Measurements from ENCODE around the gene EIF4G1.
"Not testable (repeated sequence)": the region's sequence is repeated elsewhere in the genome, so short reads cannot be mapped to it uniquely, and the experiment has no call there.

EIF4G1 gene

DNA sequence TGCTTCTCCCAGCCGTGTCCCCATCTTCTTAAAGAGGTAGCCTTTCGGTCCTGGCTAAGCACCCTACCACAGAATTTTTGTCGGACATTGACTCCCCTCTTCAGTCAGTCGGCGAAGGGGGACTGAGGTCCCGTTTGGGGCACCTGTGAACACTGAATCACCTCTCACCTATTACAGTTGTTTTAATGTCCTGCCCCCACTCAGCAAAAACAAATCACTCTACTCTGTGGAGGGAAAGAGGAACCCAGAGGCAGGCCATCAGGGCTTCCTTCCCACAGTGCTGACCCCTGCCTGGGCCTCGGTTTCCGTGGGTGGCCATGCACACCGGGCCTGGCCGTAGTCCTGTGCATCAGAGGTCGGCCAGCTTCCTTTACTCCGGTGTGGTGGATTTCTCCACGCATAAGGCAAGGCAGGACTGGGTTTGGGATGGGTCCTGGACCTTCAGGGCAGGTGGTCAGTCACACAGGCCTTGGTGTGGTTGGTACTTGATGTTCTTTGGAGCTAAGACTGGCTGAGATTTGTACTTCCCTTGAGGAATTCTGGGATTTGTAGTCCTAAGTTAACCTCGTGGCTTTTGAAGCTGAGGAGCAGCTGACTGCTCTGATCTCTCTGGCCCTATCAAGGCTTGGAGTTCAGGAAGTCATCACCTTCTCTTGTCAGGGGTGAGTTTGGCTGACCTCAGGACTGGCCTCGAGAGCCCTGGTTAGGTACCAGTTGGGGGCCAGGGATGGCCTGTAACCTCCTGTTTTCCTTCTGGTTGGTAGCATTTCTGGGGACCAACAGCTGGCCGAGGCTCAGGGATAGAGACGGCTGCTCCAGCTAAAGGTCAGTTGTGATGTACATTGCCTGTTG, 22.4 kb downstream of the EIF4G1 start:
- peak overlapping the region; percentile 19 for H3K27ac ChIP-seq (ENCODE audit: low read length)
- H3K4me3 ChIP-seq (ENCODE audit: low read length) = peak overlapping the region; percentile 79
- peaks cover 30% of the 10 kb centered on the region for H3K36me3 ChIP-seq (ENCODE audit: control insufficient read depth, low read depth, low read length)
- H3K4me1 ChIP-seq (ENCODE audit: control insufficient read depth, low read depth, low read length) = peaks cover 21% of the 10 kb centered on the region
- H3K27me3 ChIP-seq (ENCODE audit: control insufficient read depth, insufficient read depth, low read length) = no peaks in the 10 kb centered on the region
- peak overlapping the region; percentile 72 for H3K9ac ChIP-seq (ENCODE audit: low read length)
- H3K9me3 ChIP-seq (ENCODE audit: control insufficient read depth, low read depth, low read length) = no peaks in the 10 kb centered on the region

DNA sequence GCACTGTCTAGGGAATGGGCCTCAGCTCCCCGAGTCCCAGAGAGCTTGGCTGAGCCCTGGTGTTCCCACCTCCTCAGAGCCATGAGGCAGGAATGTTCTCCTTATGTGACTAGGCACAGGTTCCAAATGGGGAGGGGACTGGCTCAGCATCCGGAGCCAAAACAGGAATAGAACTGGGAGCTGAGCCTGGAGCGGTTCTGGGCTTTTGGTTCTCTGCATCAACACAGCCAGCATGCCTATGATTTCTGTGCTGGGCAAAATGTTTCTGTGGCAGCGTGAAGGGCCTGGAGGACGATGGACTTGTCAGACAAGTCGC, 23.0 kb downstream of the EIF4G1 start, which contains the start of gene FAM131A:
TSS of gene FAM131A (plus strand) at position 202 of the 316 bp plus-strand sequence. CDS start at position 233, 31 bp downstream.
- peaks cover 25% of the 10 kb centered on the region for H3K36me3 ChIP-seq (ENCODE audit: control insufficient read depth, low read depth, low read length)
- H3K27ac ChIP-seq (ENCODE audit: low read length) = no peak within 1 kb of the TSS
- H3K27me3 ChIP-seq (ENCODE audit: control insufficient read depth, insufficient read depth, low read length) = no peaks in the 10 kb centered on the region
- H3K9me3 ChIP-seq (ENCODE audit: control insufficient read depth, low read depth, low read length) = no peaks in the 10 kb centered on the region
- H3K4me3 ChIP-seq (ENCODE audit: low read length) = peak within 1 kb of the TSS; percentile 79
- H3K9ac ChIP-seq (ENCODE audit: low read length) = peak within 1 kb of the TSS; percentile 72
- H3K4me1 ChIP-seq (ENCODE audit: control insufficient read depth, low read depth, low read length) = peaks cover 21% of the 10 kb centered on the region

DNA sequence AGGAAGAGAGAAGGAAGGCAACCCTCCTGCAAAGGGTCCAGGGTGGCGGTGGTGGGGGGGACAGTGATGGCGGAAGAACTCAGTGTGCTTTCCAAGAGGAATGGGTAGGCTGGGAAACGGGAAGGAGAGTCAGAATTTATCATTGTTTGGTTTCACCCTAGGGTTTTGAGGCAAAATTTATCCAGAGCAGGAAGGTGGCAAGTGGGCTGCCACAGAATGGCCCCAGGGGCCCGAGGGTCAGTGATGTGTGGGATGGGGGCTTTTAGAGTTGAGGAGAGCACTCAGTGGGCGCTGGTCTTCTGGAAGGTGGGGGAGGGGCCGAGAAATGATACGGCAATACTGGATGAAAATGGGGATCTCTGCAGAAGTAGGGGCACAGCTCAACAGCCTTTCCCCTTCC, 23.6 kb downstream of the EIF4G1 start:
- H3K27ac ChIP-seq (ENCODE audit: low read length) = no peak overlapping the region
- peak overlapping the region; percentile 52 for H3K9ac ChIP-seq (ENCODE audit: low read length)
- no peaks in the 10 kb centered on the region for H3K9me3 ChIP-seq (ENCODE audit: control insufficient read depth, low read depth, low read length)
- H3K4me3 ChIP-seq (ENCODE audit: low read length) = peak overlapping the region; percentile 45
- peaks cover 21% of the 10 kb centered on the region for H3K4me1 ChIP-seq (ENCODE audit: control insufficient read depth, low read depth, low read length)
- H3K27me3 ChIP-seq (ENCODE audit: control insufficient read depth, insufficient read depth, low read length) = no peaks in the 10 kb centered on the region
- H3K36me3 ChIP-seq (ENCODE audit: control insufficient read depth, low read depth, low read length) = peaks cover 25% of the 10 kb centered on the region

DNA sequence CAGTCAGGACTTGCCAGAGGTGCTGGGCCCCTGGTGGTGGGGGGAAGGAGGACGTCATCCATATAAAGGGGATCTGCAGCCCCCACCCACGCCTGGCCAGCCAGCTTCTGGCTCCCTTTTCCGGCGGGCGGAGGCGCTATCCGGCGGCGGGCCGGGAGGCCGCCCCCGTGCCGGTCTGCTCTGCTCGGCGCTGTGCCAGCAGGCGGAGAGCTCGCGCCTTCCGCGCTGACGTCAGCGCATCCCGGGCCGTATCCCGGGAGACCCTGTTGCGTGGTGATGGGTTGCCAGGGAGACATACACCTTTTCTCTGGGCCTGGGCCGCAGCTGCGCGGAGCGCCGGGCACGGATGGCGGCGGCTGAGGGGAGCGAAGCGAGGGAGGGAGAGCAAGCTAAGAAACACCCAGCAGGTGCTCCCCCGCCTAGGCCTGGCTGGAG, 24.1 kb downstream of the EIF4G1 start:
- Histone ChIP-seq H3K9ac (ENCODE audit: low read length) (peak overlapping the region; percentile 52), H3K4me3 (ENCODE audit: low read length) (peak overlapping the region; percentile 45), H3K4me1 (ENCODE audit: control insufficient read depth, low read depth, low read length) (peaks cover 21% of the 10 kb centered on the region), H3K9me3 (ENCODE audit: control insufficient read depth, low read depth, low read length) (no peaks in the 10 kb centered on the region), H3K27ac (ENCODE audit: low read length) (no peak overlapping the region), H3K36me3 (ENCODE audit: control insufficient read depth, low read depth, low read length) (peaks cover 20% of the 10 kb centered on the region), H3K27me3 (ENCODE audit: control insufficient read depth, insufficient read depth, low read length) (no peaks in the 10 kb centered on the region)

DNA sequence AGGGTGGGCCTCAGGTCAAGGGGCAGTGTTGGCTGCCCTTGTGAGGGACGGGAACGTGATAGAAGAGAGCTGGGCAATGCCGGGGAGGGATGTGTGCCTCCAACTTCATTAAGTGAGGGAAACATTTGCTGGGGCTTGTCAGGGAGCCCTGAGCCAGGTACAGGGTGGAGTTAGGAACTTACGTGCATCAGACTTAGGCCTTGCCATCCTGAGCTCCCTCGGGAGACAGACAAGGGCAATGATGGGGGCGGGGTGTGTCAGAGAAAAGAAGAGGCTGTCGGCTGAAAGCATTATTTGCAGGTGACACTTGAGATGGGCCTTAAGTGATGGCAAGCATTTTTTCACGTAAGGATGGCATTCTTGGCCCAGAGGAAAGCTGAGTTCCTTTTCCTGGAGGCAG, 24.6 kb downstream of the EIF4G1 start:
- H3K9ac ChIP-seq (ENCODE audit: low read length) = no peak overlapping the region
- H3K27ac ChIP-seq (ENCODE audit: low read length) = no peak overlapping the region
- H3K36me3 ChIP-seq (ENCODE audit: control insufficient read depth, low read depth, low read length) = peaks cover 15% of the 10 kb centered on the region
- peak overlapping the region; percentile 45 for H3K4me3 ChIP-seq (ENCODE audit: low read length)
- no peaks in the 10 kb centered on the region for H3K27me3 ChIP-seq (ENCODE audit: control insufficient read depth, insufficient read depth, low read length)
- peaks cover 21% of the 10 kb centered on the region for H3K4me1 ChIP-seq (ENCODE audit: control insufficient read depth, low read depth, low read length)
- no peaks in the 10 kb centered on the region for H3K9me3 ChIP-seq (ENCODE audit: control insufficient read depth, low read depth, low read length)

DNA sequence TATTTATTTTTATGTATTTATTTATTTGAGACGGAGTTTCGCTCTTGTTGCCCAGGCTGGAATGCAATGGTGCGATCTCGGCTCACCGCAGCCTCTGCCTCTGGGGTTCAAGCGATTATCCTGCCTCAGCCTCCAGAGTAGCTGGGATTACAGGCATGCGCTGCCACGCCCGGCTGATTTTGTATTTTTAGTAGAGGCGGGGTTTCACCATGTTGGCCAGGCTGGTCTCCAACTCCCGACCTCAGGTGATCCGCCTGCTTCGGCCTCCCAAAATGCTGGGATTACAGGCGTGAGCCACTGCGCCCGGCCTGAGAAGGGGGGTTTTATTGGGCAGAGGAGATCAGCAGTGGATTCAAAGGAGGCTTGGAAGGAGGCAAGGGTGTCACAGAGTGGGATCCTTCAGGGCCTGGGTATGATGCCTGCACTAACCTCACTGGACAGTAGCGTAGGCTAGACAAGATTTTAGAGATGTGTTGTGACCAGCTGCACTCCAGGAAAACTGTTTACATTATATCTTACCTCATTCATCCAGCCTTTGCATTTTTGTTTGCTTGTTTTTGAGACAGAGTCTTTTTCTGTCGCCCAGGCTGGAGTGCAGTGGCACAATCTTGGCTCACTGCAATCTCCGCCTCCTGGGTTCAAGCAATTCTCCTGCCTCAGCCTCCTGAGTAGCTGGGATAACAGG, 25.2 kb downstream of the EIF4G1 start:
- H3K4me1 ChIP-seq (ENCODE audit: control insufficient read depth, low read depth, low read length) = peaks cover 21% of the 10 kb centered on the region
- H3K9ac ChIP-seq (ENCODE audit: low read length); H3K9me3 ChIP-seq (ENCODE audit: control insufficient read depth, low read depth, low read length); H3K4me3 ChIP-seq (ENCODE audit: low read length); H3K36me3 ChIP-seq (ENCODE audit: control insufficient read depth, low read depth, low read length); H3K27me3 ChIP-seq (ENCODE audit: control insufficient read depth, insufficient read depth, low read length); H3K27ac ChIP-seq (ENCODE audit: low read length): not testable (repeated sequence)

DNA sequence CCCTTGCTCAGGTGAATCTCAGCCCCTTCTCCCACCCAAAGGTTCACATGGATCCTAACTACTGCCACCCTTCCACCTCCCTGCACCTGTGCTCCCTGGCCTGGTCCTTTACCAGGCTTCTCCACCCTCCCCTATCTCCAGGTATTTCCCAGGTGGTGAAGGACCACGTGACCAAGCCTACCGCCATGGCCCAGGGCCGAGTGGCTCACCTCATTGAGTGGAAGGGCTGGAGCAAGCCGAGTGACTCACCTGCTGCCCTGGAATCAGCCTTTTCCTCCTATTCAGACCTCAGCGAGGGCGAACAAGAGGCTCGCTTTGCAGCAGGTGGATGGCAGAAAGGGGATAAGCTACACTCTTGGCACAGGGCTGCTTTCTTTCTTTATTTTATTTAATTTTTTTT, 27.5 kb downstream of the EIF4G1 start:
- Histone ChIP-seq H3K36me3 (ENCODE audit: control insufficient read depth, low read depth, low read length) (peaks cover 7% of the 10 kb centered on the region), H3K9me3 (ENCODE audit: control insufficient read depth, low read depth, low read length) (no peaks in the 10 kb centered on the region), H3K4me3 (ENCODE audit: low read length) (no peak overlapping the region), H3K9ac (ENCODE audit: low read length) (no peak overlapping the region), H3K27me3 (ENCODE audit: control insufficient read depth, insufficient read depth, low read length) (no peaks in the 10 kb centered on the region), H3K4me1 (ENCODE audit: control insufficient read depth, low read depth, low read length) (peaks cover 16% of the 10 kb centered on the region), H3K27ac (ENCODE audit: low read length) (no peak overlapping the region)

DNA sequence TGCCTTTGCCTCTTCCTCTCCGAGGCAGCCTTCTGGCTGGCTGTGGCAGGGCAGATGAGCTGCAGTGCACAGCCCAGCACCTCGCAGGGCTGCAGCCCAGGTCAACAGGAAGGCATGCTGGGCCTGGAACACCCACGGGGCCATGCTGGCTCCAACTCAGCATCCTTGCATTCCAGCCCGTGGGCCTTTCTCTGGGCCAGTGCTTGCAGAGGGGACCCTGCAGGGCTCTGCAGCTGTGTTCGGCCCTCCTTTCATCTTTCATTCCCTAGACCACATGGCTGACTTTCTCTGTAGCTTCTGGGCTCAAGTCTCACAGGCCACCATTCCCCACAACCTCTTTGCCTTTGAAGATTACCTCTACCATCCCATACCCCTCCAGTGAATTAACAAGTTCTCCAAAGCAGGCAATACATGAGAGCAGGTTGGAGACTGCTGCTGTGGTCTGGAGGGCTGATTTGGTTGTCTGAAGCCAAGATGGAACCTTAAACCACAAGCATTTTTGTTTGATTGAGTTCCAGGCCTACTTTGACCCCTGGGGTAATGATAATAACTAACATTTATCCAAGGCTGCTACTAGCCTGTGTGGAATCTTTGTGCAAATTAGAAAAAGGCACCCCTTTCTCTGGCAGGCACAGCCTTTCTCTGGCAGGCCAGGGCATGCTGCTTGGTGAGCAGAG, 28.9 kb downstream of the EIF4G1 start:
- Histone ChIP-seq H3K27me3 (ENCODE audit: control insufficient read depth, insufficient read depth, low read length) (no peaks in the 10 kb centered on the region), H3K36me3 (ENCODE audit: control insufficient read depth, low read depth, low read length) (peaks cover 7% of the 10 kb centered on the region), H3K9me3 (ENCODE audit: control insufficient read depth, low read depth, low read length) (no peaks in the 10 kb centered on the region), H3K9ac (ENCODE audit: low read length) (no peak overlapping the region), H3K27ac (ENCODE audit: low read length) (no peak overlapping the region), H3K4me1 (ENCODE audit: control insufficient read depth, low read depth, low read length) (peaks cover 9% of the 10 kb centered on the region), H3K4me3 (ENCODE audit: low read length) (no peak overlapping the region)

DNA sequence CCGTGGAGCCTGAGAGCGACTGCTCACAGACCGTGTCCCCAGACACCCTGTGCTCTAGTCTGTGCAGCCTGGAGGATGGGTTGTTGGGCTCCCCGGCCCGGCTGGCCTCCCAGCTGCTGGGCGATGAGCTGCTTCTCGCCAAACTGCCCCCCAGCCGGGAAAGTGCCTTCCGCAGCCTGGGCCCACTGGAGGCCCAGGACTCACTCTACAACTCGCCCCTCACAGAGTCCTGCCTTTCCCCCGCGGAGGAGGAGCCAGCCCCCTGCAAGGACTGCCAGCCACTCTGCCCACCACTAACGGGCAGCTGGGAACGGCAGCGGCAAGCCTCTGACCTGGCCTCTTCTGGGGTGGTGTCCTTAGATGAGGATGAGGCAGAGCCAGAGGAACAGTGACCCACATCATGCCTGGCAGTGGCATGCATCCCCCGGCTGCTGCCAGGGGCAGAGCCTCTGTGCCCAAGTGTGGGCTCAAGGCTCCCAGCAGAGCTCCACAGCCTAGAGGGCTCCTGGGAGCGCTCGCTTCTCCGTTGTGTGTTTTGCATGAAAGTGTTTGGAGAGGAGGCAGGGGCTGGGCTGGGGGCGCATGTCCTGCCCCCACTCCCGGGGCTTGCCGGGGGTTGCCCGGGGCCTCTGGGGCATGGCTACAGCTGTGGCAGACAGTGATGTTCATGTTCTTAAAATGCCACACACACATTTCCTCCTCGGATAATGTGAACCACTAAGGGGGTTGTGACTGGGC, 30.3 kb downstream of the EIF4G1 start:
- Histone ChIP-seq H3K4me1 (ENCODE audit: control insufficient read depth, low read depth, low read length) (peaks cover 4% of the 10 kb centered on the region), H3K9ac (ENCODE audit: low read length) (no peak overlapping the region), H3K4me3 (ENCODE audit: low read length) (no peak overlapping the region), H3K27ac (ENCODE audit: low read length) (no peak overlapping the region), H3K9me3 (ENCODE audit: control insufficient read depth, low read depth, low read length) (no peaks in the 10 kb centered on the region), H3K27me3 (ENCODE audit: control insufficient read depth, insufficient read depth, low read length) (no peaks in the 10 kb centered on the region), H3K36me3 (ENCODE audit: control insufficient read depth, low read depth, low read length) (peaks cover 7% of the 10 kb centered on the region)

DNA sequence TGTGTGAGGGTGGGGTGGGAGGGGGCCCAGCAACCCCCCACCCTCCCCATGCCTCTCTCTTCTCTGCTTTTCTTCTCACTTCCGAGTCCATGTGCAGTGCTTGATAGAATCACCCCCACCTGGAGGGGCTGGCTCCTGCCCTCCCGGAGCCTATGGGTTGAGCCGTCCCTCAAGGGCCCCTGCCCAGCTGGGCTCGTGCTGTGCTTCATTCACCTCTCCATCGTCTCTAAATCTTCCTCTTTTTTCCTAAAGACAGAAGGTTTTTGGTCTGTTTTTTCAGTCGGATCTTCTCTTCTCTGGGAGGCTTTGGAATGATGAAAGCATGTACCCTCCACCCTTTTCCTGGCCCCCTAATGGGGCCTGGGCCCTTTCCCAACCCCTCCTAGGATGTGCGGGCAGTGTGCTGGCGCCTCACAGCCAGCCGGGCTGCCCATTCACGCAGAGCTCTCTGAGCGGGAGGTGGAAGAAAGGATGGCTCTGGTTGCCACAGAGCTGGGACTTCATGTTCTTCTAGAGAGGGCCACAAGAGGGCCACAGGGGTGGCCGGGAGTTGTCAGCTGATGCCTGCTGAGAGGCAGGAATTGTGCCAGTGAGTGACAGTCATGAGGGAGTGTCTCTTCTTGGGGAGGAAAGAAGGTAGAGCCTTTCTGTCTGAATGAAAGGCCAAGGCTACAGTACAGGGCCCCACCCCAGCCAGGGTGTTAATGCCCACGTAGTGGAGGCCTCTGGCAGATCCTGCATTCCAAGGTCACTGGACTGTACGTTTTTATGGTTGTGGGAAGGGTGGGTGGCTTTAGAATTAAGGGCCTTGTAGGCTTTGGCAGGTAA, 31.1 kb downstream of the EIF4G1 start:
- H3K27ac ChIP-seq (ENCODE audit: low read length) = no peak overlapping the region
- peaks cover 4% of the 10 kb centered on the region for H3K4me1 ChIP-seq (ENCODE audit: control insufficient read depth, low read depth, low read length)
- peaks cover 7% of the 10 kb centered on the region for H3K36me3 ChIP-seq (ENCODE audit: control insufficient read depth, low read depth, low read length)
- no peak overlapping the region for H3K4me3 ChIP-seq (ENCODE audit: low read length)
- H3K27me3 ChIP-seq (ENCODE audit: control insufficient read depth, insufficient read depth, low read length) = no peaks in the 10 kb centered on the region
- no peak overlapping the region for H3K9ac ChIP-seq (ENCODE audit: low read length)
- H3K9me3 ChIP-seq (ENCODE audit: control insufficient read depth, low read depth, low read length) = no peaks in the 10 kb centered on the region

Data from iPS-18a (cell line).